HuH-7 (cell line): ENCODE data around the gene IDI1.
"Not testable (repeated sequence)": the region's sequence is repeated elsewhere in the genome, so short reads cannot be mapped to it uniquely, and the experiment has no call there.

Experiments used
- DNase-seq: peaks from one replicate; pipeline ENCODE4 v3.0.0; 2011; ENCODE audit warnings: low spot score

The IDI1 gene

DNA sequence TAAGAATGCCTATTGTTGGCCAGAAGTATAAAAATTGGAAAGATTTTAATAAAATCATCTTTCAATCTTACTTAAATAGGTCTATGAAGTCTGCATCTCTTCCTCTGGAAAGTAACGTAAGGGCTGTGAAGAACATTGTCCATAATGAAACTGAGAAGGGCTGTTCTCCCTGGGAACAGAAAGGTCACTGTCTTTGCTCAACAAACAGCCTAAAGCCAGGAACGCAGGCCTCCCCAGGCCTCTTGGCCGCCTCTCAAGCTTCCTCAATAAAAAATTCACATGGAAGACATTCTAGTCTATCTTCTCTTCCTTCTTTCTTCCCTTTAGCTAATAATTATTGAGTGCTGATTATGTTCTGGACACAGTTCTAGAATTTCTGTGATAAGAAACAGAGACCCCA lies 14.2 kb downstream of the IDI1 start:
- DNase-seq: no peak

DNA sequence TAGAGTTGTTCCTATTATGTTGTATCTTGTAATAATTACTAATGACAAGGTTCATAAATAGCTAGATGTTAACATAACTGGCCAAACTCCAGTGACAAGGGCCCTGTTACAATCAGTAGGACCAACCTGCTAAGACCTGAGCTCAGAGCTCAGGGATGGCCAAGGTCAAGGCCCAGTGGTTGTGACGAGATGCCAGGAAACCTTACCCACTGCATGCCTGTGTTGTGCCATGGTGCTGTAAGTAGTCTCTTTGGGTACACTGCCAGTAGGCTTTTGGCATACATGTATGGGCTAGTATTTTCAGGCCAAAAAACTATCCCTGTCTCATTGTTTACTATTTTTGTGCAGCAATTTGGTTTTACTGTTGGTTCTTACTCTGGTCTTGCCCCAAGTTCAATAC lies 15.3 kb downstream of the IDI1 start:
- no peak for DNase-seq

DNA sequence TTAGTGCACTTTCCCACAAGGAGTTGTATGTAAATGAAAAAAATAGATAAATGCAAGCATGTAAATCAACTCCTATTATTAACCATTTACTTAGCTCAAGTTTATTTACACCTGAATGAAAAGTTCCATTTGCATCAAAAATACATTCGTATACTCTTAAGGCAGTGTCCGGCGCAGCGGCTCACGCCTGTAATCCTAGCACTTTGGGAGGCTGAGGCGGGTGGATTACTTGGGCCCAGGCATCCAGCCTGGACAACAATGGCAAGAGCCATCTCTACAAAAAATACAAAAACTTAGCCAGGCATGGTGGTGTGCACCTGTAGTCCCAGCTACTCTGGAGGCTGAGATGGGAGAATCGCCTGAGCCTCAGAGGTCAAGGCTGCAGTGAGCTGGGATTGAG lies 19.1 kb downstream of the IDI1 start:
- no peak for DNase-seq

DNA sequence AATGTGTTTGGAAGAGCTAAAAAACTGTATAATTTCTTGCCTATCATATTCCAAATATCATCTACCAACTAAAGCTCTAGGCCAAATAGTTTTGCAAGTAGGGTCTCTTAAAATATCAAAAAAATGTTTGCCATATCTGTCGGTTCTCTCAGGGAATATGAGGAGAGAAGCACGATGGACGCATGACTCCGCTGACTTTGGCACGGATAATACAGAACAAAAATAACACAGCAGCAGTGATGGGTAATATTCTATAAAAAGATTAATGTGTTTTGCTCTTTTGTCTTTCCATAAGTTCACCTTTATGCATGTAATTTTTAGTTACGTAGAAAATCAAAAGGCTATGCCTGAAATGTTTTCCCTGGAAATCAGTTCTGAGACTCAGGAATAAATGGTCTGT lies 22.3 kb downstream of the IDI1 start:
- no peak for DNase-seq

DNA sequence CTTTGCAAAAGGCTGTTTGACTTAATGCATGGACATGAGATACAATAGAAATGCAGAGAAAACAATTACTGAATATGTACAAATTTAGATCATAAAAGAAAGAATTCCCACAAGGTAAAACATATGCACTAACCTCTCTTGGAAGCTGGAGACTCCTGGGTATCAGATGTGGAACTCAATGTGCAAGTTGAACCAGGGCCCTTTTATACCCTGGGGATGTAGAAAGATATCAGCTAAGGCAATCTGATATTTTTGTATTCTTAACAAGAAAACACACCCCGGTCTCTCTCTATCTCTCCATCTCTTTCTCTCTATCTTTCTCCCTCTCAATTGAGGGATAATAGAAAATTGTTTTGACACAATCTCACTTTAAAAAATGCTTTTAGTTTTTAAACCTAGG lies 23.2 kb downstream of the IDI1 start, which contains the start of gene IDI2:
IDI2 (minus strand) TSS at position 177 of the 400 bp plus-strand sequence. CDS start 1,136 bp downstream, outside the sequence.
- DNase-seq: no peak

DNA sequence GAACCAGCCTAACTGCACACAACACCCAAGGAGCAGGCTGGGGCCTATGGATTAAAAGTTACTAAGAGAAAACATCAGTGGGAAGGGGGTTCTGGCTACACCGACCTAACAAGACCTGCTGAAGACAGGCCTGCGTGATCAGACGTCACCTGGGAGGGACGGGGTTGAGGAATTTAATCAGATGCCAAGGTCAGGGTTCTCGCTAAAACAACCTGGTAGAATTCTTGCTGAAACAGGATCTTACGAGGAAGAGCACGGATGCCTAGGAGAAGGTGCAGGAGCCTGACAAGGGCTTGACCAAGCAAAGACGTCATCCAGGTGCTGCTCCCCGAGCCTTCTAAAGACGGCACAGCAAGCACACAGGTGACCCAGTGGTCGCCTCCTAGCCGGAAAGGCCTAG lies 24.8 kb downstream of the IDI1 start:
- DNase-seq: no peak

DNA sequence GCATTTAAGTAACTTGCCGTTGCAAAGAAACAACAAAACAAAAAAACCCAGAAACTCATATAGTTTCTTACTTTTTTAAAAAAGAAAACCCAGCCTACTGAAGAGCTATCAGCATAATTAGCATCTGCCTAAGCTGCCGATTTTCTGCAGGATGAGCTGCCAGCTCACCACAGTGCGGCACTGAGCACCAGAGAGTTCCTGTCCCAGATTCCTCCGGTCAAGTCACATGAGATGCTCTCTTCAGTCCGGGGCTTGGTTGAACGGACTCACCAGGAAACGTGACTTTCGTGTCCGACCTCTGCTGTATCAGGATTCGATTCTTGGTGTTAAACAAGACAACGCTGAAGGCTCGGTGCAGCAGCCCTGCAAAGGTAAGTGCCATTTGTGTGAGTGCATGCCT lies 26.5 kb downstream of the IDI1 start:
- DNase-seq: no peak

DNA sequence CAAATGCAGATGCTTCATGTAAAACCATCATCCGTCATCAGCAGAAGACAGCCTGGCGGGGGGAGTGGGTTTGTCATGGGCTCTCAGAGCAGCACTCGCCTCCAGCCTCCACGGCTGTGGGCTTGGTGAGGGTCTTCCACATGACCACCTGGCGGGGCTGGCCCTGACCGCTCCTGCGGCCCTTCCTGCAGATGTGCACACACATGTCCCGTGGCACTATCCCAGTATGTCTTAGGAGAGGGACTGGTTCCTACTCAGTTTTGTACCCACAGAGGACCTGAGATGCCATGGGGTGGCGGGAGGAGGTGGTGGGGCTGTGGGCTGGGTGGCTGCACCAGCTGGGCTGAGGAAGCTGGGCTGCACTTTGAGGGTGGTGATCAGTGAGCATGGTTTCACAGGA lies 28.0 kb downstream of the IDI1 start:
- DNase-seq: no peak

DNA sequence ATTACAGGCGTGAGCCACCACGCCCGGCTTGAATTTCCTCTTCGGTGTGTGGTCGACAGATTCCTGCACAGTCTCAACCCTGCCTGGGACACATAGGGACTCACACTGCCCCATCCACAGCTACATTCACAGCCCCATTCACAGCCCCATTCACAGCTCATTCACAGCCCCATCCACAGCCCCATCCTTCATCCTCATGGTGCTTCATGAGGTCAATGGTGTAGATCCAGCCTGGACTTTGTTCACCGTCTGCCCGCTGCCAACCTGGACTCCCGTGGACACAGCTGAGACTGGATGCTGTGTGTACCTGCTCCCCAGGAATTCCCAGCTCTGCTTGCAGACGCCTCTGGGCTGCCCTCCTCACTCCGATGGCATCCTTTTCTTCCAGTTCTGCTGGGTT lies 28.5 kb downstream of the IDI1 start:
- DNase-seq: no peak

DNA sequence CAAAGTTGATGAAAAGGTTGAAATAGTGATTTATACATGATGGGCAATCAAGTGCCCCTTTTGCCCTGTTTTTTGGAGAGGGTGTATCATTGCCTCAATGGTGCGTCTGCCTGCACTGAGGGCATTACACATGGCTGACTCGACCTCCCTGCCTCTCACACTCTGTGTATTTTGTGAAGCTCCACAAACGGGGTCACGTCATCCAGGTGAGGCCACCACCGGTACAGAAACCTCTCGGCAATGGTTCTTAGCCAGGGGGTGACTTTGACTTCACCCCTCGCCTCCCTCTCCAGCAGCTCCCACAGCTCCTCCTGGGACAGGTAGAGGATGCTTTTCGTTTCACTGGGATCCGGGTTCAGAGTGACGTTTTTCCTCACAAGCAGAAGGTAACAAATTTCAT lies 29.6 kb downstream of the IDI1 start:
- no peak for DNase-seq

DNA sequence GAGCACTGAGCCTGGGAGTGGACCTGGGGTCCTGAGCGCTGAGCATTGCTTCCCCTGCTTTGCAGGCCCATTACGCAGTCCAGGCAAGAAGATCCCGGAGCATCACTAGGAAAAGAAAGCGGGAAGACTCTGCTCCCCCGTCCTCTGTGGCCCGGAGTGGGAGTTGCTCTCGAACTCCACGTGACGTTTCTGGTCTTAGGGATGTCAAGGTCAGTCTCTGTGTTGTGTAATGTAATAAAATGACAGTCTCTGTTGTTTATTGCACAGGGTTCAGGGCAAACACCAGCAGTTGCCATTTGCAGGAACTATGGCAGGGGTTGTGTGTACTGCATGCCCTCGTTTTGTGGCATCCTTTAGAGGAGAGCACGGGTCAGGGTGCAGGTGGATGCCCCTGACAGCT lies 33.2 kb downstream of the IDI1 start:
- no peak for DNase-seq

DNA sequence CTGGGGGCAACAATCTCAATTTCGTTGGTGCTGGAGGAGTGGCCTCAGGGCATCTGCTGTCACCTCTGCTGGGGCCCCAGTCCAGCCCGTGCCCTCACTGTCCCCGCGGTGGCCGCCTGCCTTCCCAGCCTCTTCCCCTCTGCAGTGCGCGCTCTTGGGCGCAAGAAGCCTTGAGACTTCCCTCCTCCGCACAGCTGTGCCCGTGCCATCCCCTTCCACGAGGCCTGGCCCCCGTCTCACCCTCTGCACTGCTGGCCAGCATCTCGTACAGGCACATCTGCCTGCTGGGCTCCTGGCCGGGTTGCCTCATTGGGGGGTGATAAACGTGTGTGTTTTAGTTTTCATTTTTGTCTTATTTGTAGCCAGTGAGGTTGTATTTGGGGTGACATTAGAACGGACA lies 37.2 kb downstream of the IDI1 start:
- DNase-seq: no peak

DNA sequence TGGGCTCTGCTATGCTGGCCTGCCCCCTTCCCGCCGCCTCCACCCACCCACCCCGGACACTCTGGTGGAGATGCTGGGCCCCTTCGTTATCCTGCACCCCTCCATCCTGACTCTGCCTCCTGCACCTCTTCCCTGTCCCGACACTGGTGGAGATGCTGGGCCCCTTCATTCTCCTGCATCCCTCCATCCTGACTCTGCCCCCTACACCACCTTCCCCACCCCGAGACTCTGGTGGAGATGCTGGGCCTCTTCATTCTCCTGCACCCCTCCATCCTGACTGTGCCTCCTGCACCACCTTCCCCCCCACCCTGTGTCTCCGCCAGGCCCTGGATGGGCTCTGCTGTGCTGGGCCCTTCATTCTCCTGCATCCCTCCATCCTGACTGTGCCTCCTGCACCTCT lies 38.2 kb downstream of the IDI1 start:
- no peak for DNase-seq

DNA sequence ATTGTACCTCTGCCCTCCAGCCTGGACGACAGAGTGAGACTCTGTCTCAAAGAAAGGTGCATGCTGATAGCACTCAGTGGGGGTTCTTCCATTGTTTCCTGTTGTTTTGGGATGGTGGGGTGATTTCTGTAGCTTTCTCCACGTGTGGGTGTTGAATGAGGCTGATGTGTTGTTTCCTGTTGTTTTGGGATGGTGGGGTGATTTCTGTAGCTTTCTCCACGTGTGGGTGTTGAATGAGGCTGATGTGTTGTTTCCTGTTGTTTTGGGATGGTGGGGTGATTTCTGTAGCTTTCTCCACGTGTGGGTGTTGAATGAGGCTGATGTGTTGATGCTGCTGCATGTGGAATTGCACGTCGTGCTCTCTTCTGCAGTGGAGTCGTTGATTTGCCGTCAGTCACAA lies 39.0 kb downstream of the IDI1 start:
- not testable (repeated sequence) for DNase-seq

DNA sequence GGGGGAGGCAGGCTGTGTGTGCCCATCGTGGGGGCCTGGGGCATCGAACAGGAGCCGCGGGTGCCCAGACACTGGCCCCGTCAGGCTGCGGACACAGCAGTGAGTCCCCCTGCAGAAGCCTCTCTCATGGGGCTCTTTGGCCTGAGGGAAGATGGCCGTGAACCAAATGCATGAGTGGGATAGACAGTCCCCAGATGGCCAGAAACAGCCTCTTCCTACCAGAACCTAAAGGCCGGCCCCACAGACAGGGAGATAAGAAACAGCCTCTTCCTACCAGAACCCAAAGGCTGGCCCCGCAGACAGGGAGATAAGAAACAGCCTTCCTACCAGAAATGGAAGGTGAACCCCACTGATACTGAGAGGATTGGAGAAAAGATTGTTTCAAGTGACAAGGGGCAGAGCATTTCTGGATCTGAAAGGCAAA lies 39.8 kb downstream of the IDI1 start:
- DNase-seq: no peak

DNA sequence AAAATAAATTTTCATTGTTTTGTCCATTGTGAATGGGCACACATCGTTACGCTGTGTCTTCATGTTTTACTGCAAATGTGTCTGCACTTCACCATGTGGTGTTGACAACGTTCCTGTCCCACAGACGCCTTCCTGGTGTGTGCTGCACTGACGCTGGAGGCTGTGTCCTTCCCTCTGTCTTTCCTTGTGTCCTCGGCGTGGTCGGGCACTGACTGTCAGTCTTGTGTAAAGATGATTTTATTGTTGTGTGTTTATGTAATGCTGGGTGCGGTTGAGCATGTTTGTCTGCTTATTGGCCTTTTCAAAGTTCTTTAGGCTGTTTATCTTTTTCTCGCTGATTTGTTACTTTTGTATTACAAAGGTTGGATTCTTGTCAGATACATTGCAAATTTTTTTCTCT lies 41.3 kb downstream of the IDI1 start:
- no peak for DNase-seq

DNA sequence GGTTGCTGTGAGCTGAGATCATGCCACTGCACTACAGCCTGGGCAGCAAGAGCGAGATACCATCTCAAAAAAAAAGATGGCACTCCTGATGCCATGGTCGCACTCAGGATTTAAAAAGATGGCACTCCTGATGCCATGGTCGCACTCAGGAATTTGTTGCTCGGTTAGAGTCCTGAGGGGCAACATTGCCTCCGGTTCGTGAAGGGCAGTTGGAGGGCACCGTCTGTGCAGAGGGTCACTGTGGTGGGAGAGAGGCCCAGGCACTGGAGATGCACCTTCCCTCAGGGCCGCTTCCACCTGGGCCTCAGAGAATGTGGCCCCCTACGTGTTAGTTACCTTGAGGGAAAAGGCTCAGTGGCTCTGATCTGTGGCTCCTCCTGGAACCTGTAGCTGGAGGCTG lies 42.3 kb downstream of the IDI1 start:
- DNase-seq: no peak

DNA sequence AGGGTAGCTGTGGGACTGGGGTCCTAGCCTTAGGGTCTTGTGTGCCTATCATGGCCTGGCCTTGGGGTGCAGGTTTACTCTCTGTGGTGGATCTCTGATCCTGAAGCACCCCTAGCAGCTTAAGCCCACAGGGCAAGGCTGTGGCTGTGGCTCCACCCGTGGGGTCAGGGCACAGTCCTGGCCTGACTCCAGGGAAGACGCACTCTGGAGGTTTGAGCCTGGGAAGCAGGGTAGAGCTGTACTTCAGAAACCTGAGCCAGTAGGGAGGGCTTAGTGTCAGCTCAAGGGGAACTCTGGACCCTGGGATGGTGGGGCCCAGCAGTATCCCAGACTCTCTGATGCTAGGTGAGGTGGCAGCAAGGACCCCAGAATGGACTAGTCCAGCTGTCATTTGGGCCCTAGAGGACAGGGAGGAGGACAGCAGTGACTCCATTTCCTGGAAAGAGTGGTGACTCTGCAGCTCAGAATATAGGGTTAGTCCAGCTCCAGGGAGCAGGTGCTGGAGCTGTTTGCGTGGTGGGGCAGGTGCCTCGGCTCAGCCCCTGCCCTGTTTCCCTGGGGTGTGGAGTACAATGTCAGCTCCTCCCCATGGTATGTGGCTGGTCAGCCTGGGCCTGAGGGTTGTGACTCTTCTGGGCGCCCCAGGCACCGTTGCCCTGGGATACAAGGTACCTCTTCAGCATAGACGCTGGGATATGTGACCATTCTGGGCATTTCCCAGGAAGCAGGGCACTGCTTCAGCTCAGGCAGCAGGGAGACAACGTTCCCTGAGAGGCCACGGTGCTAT lies 44.8 kb downstream of the IDI1 start:
- DNase-seq: no peak

DNA sequence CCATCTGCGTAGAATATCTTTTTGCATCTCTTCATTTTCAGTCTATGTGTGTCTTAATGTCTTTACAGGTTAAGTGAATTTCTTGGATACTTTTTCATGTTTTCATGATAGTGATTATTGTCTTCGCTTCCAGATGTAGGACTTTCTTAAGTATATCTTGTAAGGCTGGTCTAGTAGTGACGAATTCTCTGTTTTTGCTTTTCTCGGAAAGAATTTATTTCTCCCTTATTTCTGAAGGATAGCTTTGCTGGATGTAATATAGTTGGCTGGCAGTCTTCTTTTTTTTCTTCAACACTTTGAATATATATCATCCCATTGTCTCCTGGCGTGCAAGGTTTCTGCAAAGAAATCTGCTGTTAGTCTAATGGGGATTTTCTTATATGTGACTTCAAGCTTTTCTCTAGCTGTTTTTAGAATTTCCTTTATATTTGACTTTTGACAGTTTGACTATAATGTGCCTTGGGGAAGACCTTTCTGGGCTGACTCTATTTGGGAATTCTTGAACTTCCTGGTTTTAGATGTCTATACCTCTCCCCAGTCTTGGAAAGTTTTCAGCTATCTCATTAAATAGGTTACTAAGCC lies 46.4 kb downstream of the IDI1 start:
- no peak for DNase-seq

DNA sequence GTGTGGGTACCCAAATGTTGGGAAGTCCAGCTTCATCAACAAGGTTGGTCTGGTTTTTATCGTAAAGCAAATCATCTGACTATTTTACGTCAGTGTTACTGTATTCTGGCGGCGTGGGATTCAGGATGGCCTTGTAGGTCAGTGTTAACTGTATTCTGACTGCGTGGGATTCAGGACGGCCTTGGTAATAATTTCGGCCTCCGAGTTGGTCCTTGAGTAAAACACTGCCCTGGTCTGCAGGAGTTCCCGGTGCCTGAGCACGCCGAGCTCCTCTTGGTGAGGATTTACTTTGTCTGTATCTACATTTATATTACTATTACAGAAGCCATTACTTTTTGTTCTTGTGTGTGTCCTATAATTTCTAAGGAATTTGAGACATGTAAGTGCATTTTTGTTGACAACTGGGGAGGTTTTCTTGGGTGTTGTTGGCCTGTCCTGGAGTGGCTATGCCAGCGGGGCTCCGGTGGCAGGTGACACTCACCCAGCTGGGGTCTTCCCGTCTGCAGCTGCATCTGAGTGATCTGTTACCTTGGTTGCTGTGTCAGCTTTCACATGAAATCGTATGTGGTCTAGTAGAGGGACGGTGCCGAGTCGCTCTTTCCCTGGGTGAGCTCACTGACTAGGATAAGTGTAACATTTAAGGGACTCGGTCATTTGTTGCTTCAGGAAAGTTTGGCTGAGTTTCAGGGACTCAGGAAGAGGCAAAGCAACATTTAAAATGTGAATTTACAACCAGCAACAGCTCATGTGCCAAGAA lies 51.5 kb downstream of the IDI1 start:
- DNase-seq: no peak

DNA sequence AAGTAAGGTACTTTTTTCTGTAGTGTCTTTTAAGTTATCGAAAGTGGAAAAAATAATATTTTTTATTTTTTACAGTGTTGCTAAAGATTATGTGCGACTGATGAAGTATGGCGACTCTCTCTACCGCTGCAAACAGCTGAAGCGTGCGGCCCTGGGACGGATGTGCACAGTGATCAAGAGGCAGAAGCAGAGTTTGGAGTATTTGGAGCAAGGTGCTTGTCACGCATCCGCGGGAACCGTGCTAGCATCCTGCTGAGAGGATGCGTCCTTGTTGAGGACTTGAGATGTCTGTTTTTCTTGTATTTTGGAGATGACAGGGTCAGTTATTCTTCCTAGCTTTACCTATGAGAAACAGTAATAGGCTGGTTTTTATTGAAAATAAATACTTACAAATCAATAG lies 52.9 kb downstream of the IDI1 start:
- DNase-seq: no peak

DNA sequence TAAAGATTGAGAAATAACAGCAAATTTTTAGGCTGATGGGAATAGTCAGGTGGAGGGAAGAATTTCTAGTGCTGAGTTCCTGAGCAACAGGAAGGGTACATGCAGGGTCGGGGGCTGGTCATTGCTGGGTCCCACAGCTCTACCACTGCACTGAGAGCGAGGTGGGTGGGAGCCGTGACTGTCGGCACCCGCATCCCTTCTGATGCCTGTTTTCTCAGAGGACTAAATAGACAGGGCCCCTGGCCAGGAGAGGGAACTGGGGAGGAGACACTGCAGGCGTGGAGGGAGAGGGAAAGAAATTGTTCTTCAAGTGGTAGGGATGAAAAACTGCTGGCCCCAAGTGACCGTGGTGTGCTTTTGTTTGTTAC lies 53.4 kb downstream of the IDI1 start:
- no peak for DNase-seq

DNA sequence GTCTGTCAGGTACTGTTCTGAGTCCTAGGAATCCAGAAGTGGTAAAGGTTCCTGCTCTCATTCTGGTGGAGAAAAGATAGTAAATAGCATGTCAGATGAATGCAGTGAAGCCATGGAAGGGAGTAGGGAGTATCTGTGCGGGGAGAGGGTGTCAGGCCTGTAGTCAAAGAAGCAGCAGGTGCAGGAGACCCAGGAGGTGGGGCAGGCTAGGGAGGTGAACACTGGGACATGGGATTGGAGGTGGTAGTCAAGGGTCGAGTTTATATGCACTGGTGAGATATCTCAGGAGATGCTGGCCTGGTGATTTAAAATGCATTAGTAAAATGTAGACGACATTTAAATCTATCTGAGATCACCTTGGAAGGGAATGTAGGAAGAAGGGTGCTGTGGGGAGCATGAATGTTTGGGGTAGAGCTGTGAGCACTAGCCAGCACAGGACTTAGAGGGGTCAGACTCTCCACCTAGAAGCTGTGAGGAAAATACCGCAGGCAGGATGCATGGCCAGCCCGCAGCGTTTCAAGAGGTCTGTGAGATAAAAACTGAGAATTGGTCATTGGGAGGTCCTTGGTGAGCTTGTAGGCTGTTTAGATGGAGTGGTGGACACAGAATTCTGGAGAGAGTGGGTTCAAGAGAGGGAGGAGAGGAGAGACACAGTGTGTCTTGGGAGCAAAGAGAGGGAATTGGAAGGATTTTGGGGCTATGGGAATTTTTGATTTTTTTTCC lies 53.9 kb downstream of the IDI1 start:
- no peak for DNase-seq
